Smooth muscle cell (in vitro differentiated cells): Measurements from ENCODE around the gene GDF9. TPM values are rescaled to one million over a fixed set of nuclear protein-coding genes. Genes with fewer than 3 reads are reported as not detected.

Experiments used
- DNase-seq: peaks from one replicate; lab custom pipeline; 2025; ENCODE audit not compliant: unreplicated experiment; lab: John Stamatoyannopoulos, UW
- H2AFZ ChIP-seq: fragments of 200-600 bp; sonication (generic); 2 replicates; pipeline ENCODE4 v1.6.0; 2016; ENCODE audit warnings: antibody characterized with exemption, low read depth, mild to moderate bottlenecking
- H3F3A ChIP-seq: fragments of 200-600 bp; sonication (generic); 2 replicates; pipeline ENCODE4 v1.6.0; 2017; ENCODE audit warnings: antibody characterized with exemption, low read depth
- H3K27ac ChIP-seq: fragments of 200-600 bp; sonication (generic); 2 replicates; pipeline ENCODE4 v1.5.1; 2016; ENCODE audit warnings: low read depth, mild to moderate bottlenecking
- H3K27me3 ChIP-seq: fragments of 200-600 bp; sonication (generic); 2 replicates; pipeline ENCODE4 v1.6.1; 2016; ENCODE audit warnings: low read depth, mild to moderate bottlenecking
- H3K36me3 ChIP-seq: fragments of 200-600 bp; sonication (generic); 2 replicates; pipeline ENCODE4 v1.5.1; 2016; ENCODE audit warnings: low read depth
- H3K4me1 ChIP-seq: fragments of 200-600 bp; sonication (generic); 2 replicates; pipeline ENCODE4 v1.5.1; 2016; ENCODE audit warnings: low read depth
- H3K4me2 ChIP-seq: fragments of 200-600 bp; sonication (generic); 2 replicates; pipeline ENCODE4 v1.6.0; 2016; ENCODE audit warnings: mild to moderate bottlenecking
- H3K4me3 ChIP-seq: fragments of 200-600 bp; sonication (generic); 2 replicates; pipeline ENCODE4 v1.5.1; 2016; ENCODE audit warnings: mild to moderate bottlenecking
- H3K79me2 ChIP-seq: fragments of 200-600 bp; sonication (generic); 2 replicates; pipeline ENCODE4 v1.6.0; 2016; ENCODE audit warnings: low read depth, mild to moderate bottlenecking
- H3K9ac ChIP-seq: fragments of 200-600 bp; sonication (generic); 2 replicates; pipeline ENCODE4 v1.6.0; 2016; ENCODE audit warnings: low read depth
- H3K9me3 ChIP-seq: fragments of 200-600 bp; sonication (generic); replicated peaks from 2 replicates; pipeline ENCODE4 v1.5.1; 2016; ENCODE audit warnings: low read depth
- H4K20me1 ChIP-seq: fragments of 200-600 bp; sonication (generic); 2 replicates; pipeline ENCODE4 v1.6.0; 2016; ENCODE audit warnings: low read depth
- CTCF ChIP-seq: fragments of 200-600 bp; sonication (generic); IDR thresholded peaks from 2 replicates; pipeline ENCODE4 v1.5.1; 2017; ENCODE audit warnings: borderline replicate concordance, mild to moderate bottlenecking, antibody characterized with exemption; ENCODE audit not compliant: insufficient read depth, poor library complexity, severe bottlenecking
- WGBS: methylation state at CpG from one replicate; pipeline ENCODE4 v1.1.7; 2016; ENCODE audit warnings: low lambda C conversion rate; 5-methylcytosine and 5-hydroxymethylcytosine counted together
- polyA plus RNA-seq: library from polyadenylated mRNA; unstranded; fragments of >200 nt; fragmentation: Nextera tagmentation; extraction: Ambion mirVana; gene quantifications from 2 replicates; pipeline ENCODE4 v1.2.1, GENCODE V29; 2016
- total RNA-seq: library from RNA; depleted of rRNA; stranded (reverse); fragments of >200 nt; gene quantifications from 2 replicates; pipeline ENCODE4 v1.2.3, GENCODE V29; 2014

GDF9 gene
- total and polyA plus RNA-seq, 2 experiments from 2014 or later: 0.46 to 1.9 TPM

GRCh38 chr5:132883261-132883834 lies 17.1 kb upstream of the GDF9 start:
- 57% methylated on average over 2 of the region's 2 CpGs for WGBS
- Histone ChIP-seq H2AFZ (no peak overlapping the region), H3K4me3 (no peak overlapping the region), H3F3A (peaks cover 29% of the 10 kb centered on the region), H3K27ac (peak overlapping the region; percentile 17), H3K4me1 (no peaks in the 10 kb centered on the region), H3K27me3 (no peaks in the 10 kb centered on the region), H3K4me2 (no peak overlapping the region), H3K36me3 (peaks cover 44% of the 10 kb centered on the region), H3K9ac (no peak overlapping the region), H3K9me3 (no peaks in the 10 kb centered on the region), H3K79me2 (peaks cover 8% of the 10 kb centered on the region), H4K20me1 (peaks cover 95% of the 10 kb centered on the region)
- peak; percentile 46 for TF ChIP-seq CTCF
- DNase-seq: no peak

DNA sequence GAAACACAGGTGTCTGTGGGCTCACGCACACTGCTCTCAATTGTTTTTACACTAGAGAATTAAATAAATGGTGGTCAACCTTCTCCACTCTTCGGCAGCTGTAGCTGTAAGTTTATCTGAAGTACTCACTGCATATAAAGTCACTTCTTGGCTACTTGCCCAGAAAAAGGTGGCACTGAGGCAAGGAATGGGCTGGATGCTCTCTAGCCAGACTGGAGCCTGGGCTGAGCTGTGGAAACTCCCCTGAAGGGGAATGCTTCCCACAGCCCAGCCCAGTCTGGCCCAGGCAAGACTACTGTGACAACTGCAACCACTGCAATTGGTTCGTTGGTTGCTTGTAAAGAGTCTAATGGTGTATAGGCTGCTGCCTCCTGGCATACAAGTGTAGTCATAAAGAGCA lies 11.7 kb upstream of the GDF9 start:
- Histone ChIP-seq H3F3A (peaks cover 47% of the 10 kb centered on the region), H3K4me2 (no peak overlapping the region), H3K4me3 (no peak overlapping the region), H2AFZ (no peak overlapping the region), H3K27ac (no peak overlapping the region), H3K9ac (no peak overlapping the region), H3K79me2 (peaks cover 6% of the 10 kb centered on the region), H3K9me3 (no peaks in the 10 kb centered on the region), H3K4me1 (no peaks in the 10 kb centered on the region), H4K20me1 (peaks cover 84% of the 10 kb centered on the region), H3K27me3 (no peaks in the 10 kb centered on the region), H3K36me3 (peaks cover 16% of the 10 kb centered on the region)
- no peak for DNase-seq
- no peak for TF ChIP-seq CTCF
- WGBS: 87% methylated on average over 3 of the region's 3 CpGs

GRCh38 chr5:132877466-132877865 lies 11.2 kb upstream of the GDF9 start:
- DNase-seq: no peak
- Histone ChIP-seq H4K20me1 (peaks cover 79% of the 10 kb centered on the region), H3F3A (peaks cover 51% of the 10 kb centered on the region), H3K4me1 (no peaks in the 10 kb centered on the region), H3K4me3 (no peak overlapping the region), H2AFZ (no peak overlapping the region), H3K27ac (peak overlapping the region; percentile 44), H3K4me2 (no peak overlapping the region), H3K36me3 (peaks cover 11% of the 10 kb centered on the region), H3K9ac (no peak overlapping the region), H3K79me2 (peaks cover 6% of the 10 kb centered on the region), H3K27me3 (no peaks in the 10 kb centered on the region), H3K9me3 (no peaks in the 10 kb centered on the region)
- WGBS: 90% methylated on average over 2 of the region's 2 CpGs
- TF ChIP-seq CTCF: no peak

DNA sequence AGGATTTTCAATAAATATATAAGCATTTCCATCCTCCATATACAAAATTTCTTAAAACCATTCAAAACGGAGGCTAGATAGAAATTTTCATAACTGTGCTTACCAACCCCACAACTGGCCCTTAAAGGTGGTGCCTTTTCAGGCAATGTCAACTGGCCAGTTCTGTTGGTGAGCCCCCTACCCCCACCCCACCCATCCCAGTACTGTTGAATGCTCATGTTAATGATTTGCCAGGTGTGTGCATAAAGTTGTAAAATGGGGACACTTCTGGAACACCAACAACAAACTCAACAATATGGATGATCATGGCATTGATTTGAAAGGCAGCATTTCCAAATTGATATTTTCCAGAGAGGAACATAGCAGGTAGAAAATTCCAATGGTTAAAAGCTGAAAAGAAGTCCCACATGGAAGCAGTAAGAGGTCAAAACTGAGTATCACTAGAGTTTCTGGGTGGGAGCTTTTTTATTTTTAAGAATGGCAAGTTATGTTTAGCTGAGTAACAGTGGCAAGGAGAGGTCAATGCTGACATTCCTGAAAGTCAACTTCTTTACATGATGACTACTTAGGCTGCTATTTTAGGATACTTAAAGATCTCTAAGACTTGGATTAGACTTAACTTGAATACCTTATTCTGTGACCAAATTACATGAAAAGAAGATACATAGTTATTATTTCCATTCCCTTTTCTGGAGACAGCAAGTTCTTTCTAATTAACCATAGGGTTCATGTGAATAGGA lies 9.9 kb upstream of the GDF9 start:
- no peak overlapping the region for H2AFZ ChIP-seq
- peaks cover 6% of the 10 kb centered on the region for H3K36me3 ChIP-seq
- no peaks in the 10 kb centered on the region for H3K9me3 ChIP-seq
- no peak overlapping the region for H3K4me3 ChIP-seq
- H3K27ac ChIP-seq: peak overlapping the region; percentile 44
- no peaks in the 10 kb centered on the region for H3K4me1 ChIP-seq
- H3K79me2 ChIP-seq: peaks cover 6% of the 10 kb centered on the region
- DNase-seq: no peak
- peaks cover 67% of the 10 kb centered on the region for H4K20me1 ChIP-seq
- peaks cover 57% of the 10 kb centered on the region for H3F3A ChIP-seq
- TF ChIP-seq CTCF: no peak
- H3K27me3 ChIP-seq: no peaks in the 10 kb centered on the region
- no peak overlapping the region for H3K9ac ChIP-seq
- WGBS: 93% methylated on average over 1 of the region's 1 CpG
- no peak overlapping the region for H3K4me2 ChIP-seq
